DMS 273 treated with DMSO at 0.1 percent for 48 hours (cell line): Measurements from ENCODE around the gene VRK1.
"Not testable (repeated sequence)": the region's sequence is repeated elsewhere in the genome, so short reads cannot be mapped to it uniquely, and the experiment has no call there.

ENCODE experiments used
- DNase-seq: peaks from one replicate; lab custom pipeline; 2025; lab: John Stamatoyannopoulos, UW

Gene VRK1

DNA sequence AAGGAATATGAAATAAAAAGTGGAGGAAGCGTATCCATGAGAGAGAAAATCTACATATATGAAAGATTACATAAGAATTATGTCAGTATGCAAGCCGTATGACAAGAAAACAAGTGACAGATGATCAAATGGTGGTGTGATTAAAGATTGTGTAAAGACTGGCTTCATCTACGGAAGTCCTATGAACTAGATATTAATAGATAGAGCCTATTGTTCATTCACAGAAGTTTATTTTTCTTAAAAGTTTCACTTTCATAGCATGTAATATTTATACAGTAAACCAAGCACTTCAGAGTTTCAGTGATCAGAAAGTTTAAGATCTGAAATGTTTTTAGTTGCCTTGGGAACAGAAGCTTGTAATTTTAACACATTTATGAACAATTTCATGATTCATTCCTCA, 84.5 kb downstream of the VRK1 start:
- DNase-seq, result no peak

DNA sequence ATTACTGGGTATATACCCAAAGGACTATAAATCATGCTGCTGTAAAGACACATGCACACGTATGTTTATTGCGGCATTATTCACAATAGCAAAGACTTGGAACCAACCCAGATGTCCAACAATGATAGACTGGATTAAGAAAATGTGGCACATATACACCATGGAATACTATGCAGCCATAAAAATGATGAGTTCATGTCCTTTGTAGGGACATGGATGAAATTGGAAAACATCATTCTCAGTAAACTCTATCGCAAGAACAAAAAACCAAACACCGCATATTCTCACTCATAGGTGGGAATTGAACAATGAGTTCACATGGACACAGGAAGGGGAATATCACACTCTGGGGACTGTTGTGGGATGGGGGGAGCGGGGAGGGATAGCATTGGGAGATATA, 86.8 kb downstream of the VRK1 start:
- not testable (repeated sequence) for DNase-seq

DNA sequence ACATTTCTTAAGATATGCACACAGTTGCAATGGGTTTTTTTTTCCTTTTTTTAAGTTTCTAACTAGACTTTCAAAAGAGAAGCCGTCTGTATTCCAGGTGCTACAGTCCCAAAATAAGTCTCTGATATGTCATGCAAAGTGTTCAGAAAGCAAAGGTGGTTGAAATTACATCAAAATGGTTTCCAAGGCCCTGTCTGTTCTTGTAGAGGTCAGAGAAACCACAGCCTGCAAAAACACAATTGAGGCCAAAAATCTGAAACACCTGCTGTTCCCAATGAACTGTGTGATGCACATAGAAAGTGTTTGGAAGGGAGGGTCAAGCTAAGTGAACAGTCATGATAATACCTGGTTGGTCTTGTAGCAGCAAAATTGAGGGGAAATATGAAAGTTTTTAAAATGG, 91.0 kb downstream of the VRK1 start:
- no peak for DNase-seq

DNA sequence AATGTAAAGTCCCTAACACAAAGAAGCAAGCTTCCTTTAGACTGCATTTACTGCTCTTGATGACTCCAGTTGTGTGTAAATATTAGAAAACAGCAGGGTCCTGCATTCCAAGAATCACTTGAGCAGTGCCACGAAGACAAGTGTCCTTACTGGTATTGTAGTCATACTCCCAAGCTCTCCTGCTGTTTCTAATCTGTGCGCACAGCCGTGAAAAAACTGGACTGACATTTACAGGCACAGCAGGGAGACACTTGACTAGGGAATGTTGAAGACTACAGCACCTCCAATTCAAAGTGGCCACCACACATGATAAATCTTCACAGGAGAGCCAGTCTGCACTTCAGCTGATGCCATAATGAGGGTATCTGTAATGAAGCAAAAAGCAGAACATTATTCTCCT, 91.4 kb downstream of the VRK1 start:
- DNase-seq, result no peak

DNA sequence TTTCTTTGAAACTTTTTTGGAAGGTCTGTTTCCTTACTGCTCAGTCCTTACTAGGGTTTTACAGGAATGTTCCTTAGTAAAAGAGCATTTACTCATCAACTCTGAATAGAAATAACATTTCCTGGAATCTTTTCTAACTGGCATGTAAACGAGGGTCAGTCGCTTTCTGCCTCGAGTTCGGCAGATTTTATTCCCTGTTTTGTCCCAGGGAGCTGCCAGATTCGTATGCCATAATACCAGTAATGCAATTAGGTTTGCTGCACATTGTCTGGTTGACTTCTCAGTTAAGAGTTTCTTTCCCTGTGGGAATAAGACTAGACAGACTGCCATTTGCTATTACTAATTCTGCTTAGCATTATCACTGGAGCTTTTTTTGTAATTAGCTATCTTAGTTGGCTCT, 91.9 kb downstream of the VRK1 start:
- no peak for DNase-seq

DNA sequence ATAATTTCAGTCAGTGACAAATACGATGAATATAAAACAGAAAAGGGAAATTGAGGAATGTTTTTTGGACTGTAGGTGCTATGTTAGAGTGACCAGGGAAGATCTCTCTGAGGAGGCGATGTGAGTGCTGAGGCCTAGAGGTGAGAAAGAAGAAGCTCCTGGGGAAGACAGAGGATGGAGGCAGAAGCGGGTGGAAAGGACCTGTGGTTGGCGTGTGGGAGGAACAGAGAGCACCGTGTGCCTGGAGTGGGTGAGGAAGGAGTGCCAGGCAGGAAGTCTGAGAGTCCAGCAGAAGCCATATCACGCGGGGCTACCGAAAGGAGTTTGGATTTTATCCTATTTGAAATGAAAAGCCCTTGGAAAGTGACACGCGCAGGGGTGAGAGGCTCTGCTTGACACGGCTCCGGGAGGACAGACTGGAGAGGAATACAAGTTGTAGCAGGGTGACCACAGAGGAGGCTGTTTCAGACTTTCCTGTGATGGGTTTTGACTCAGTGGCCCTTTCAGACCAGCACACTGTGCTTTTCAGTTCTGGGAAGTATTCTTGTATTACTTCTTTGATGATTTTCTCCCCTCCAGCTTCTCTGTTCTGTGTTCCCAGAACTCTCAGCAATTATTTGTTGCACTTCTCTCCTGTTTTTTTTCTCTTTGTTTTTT, 96.9 kb downstream of the VRK1 start:
- DNase-seq, result no peak

DNA sequence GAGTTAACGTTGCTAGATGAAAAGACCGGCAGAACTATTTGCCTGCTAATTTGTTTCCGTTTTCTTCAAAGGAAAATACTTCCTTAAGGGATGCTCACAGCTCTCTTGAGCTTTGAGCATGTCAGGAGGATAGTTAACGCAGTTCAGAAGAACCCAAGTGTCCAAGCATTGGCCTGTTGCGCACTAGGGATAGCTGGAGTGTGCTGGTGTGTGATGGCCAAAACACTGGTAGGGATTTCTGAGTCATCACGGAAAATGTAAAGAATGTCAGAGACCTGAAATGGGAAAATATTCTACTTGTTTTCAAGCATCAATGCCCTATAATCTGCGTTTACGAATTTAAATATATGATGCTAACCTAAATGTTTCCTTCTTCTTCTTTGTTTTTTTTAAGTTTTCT, 97.8 kb downstream of the VRK1 start:
- DNase-seq, result no peak

DNA sequence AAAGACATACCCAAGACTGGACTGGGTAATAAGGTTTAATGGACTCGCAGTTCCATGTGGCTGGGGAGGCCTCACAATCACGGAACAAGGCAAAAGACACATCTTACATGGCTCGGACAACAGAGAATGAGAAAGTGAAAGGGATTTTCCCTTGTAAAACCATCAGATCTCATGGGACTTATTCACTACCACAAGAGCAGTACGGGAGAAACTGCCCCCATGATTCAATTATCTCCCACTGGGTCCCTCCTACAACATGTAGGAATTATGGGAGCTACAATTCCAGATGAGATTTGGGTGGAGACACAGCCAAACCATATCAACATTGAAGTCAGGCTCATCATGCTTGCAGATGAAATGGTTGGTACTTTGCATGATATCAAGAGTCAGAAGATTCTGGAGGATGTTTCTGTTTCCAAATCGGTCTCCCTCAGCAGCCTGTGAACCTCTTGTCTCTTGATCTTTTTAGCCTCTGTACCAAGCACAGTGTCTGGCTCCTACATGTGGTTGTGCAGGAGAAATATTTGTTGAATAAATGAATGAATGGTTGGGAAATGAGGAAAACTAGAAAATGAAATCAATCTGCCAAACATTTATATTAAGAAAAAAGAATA, 98.6 kb downstream of the VRK1 start:
- DNase-seq, result no peak

DNA sequence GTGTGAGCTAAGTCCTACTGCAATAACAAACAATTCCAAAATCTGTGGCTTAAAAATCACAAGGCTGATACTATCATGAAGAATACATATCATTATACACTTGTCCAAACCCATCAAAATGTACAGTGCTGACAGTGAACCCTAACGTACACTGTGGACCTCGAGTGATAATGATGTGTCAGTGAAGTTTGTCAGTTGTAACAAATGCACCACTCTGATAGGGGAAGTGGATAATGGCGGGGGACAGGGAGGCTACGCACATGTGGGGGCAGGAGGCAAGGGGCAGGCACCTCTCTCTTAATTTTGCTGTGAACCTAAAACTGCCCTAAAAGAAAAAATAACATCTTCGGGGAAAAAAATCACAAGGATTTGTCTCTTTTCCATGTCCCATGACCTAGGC, 100.0 kb downstream of the VRK1 start:
- no peak for DNase-seq

DNA sequence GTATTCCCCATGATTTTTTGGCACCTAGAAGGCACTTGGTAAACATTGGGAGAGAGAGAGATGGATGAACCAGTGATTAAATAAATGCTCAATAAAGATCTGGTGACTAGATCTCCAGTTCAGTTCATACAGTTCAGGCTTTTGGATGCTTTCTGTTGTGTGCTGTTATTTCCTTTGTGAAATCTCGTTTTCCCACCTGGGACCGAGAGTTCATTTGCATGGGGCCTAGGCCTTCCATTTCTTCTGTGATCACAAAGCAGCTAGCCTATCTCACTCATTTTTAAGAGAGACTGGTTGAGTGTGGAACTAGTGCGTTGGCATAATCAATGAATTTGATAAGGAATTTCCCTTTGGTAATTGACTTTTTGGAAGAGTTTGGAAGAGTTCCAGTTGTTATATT, 104.0 kb downstream of the VRK1 start:
- no peak for DNase-seq

DNA sequence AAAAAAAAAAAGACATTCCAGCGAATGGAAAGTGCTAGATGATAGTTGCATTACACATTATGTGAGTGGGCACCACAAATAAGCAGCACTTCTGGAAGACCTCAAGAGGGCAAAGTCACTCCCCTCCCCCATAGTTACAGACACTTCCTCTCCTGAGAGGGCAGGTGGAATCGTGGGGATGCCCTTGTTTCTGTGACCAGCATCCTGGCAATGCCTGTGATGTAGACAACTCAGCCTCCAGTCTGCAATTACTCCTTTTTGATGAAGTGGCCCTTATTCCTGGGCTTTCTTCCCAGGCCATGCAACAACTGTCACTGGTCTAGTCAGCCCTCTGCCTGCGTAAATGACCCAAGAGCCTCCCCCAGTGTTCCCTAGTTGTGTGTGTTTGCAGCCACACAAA, 104.8 kb downstream of the VRK1 start:
- no peak for DNase-seq

DNA sequence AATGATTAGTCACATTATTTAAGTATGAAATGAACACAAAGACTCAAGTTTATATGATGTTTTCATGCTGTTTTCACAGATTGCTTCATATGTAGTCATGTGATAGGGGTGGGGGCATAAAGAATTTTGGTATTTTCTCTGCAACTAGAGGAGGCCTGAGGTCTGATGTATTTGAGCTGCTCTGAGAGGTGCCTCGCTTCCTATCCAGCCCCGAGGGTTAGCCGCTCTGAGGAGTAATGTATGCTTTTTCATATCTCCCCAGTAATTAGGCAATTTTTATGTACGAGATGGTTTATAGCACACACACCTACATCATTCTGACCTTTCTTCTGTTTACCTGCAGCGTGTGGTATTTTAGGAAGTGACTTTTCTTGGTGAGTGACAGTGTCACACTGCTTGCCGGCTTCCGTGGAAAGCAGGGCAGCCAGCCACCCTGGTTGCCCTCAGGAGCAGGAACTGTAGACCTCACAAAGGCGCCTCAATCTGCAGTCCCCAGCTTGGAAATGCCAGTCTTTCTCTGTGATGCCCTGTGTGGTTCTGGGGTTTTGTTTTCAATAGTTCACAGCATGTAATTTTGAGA, 106.4 kb downstream of the VRK1 start:
- no peak for DNase-seq

DNA sequence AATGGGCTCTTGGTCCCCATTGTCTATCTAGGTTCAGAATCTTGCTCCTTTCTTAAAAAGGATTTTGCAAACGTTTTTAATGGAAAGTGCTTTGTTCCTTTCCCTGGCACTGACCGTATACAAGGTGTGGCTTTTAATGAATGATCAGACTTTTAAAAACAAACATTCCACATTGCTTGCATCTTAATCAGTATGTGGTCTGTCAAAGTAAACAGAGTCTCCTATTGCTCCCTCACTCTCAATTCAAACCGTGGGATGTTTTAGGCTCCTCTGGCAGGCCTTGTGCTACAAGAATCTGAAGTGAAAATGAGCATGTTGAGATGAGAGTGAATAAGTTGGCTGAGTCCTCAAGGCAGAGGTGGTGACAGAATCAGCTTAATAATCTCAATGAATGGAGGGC, 107.0 kb downstream of the VRK1 start:
- no peak for DNase-seq

DNA sequence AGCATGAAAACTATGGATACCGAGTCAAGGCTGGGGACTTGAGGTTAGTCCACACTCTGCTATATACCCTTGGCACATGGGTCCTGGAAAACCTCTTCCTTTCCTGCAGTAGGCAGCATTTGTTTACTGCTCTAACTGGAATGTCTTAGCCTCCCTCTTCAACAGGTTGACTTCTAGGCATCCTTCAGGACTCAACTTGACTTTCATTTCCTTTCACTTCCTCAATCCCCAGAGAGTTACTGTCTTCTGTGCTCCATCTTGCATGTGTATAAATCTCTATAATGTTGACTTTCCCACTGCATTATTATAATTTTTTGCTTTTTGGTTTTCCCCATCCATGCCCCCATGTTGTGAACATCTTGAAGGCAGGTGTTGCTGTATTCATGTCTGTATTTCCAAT, 107.9 kb downstream of the VRK1 start:
- no peak for DNase-seq

DNA sequence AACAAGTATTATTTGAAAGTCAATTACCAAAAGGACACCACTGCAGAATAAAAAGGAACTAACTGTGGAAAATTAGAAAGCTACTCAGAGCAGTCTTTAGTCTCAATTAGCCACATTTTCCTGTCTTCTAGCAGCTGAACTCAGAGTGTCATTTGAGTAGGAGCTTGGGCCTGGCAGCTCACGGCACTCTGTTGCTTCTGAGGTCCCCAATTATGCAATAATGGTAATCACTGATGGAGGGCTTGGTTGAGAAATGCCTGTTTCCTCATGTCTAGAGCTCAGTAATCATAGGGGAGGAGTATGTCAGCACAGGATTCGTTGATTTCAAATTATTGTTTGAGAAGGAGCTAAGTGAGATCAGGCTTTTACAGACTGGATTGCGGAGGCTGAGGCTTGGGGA, 108.6 kb downstream of the VRK1 start:
- no peak for DNase-seq

DNA sequence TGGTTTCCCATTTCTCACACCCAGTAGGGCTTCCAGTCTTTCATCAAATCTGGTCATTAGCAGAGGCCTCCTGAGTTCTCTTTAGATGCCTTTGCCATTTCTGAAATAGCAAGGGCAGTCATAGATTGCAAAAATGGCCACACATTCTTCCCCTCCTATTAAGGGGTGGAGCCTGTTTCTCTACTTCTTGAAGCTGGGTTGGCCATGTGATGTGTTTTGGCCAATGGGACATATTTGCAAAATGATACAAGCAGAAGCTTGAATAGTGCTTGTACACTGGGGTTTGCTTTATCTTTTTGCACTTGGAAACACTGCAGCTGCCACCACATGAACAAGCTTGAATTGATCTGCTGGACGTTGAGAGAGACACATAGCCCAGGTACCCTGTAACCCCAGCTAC, 109.3 kb downstream of the VRK1 start:
- no peak for DNase-seq

DNA sequence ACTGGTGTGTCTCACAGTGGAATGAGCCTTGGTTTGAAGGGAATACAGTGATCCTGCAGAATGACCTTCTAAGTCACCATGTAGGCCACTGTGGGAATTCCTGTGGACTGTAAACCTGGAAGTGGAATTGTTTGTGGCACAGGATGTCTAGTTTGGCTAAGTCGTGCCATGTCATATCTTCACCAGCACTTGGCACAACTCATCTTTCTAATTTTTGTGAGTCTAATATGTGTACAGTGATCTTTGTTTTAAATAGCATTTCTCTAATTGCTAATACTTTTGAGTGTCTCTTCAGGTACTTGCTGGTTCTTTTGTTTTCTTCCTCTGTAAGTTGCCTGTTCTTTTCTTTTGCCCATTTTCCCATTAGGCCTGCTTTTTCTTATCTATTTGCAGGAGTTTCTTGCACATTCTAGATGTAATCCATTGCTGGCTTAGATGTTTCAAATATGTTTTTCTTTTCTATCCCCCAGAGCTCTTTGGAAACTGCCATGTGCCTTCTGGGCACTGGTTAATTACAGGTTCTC, 112.7 kb downstream of the VRK1 start:
- DNase-seq, result no peak

DNA sequence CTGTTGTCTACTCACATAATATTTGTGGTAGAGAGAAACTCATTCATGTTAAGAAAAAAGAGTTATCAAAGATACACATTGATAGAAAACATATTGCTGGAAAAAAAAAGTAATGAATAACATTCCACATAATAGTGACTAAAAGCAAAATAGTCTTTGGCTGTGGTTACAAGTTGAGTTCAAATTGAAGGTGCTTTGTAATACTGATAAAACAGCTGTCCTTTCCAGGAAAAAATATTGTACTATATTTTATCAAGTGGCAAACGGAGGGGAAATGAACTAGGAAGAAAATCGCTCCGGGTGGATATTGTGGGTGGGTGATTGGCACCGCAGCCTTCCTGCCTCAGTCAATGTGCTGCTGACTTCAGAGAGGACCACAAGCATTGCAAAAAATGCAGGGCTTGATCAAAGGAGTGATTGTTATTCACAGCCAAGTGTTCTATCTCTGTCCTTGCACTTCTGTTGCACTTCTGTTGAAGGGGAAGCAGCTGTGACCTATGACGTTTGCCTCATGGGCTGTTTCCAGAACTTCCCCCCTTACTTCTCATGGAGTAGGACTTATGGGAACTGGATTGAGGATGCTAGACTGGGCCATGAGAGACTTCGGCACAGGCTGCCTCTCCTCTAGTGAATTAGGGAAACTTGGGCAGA, 114.4 kb downstream of the VRK1 start:
- DNase-seq, result no peak

DNA sequence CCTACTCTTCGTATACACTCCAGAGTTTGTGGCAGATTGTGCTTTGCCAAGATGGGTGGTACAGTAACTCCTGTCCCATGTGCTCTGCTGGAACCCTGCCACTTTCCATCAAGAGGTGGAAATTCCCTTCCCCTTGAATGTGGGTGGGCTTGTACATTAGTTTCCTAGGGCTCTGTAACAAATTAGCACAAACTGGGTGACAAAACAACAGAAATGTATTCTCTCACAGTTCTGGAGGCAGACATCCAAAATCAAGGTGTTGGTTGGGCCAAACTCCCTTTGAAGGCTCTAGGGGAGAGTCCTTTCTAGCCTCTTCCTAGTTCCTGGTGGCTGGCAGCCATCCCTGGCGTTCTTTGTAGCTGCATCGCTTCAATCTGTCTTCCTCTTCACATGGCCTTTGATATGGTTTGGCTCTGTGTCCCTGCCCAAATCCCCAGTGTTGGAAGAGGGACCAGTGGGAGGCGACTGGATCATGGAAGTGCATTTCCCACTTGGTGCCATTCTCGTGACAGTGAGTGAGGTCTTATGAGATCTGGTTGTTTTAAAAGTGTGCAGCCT, 117.5 kb downstream of the VRK1 start:
- peak; percentile 12 for DNase-seq

DNA sequence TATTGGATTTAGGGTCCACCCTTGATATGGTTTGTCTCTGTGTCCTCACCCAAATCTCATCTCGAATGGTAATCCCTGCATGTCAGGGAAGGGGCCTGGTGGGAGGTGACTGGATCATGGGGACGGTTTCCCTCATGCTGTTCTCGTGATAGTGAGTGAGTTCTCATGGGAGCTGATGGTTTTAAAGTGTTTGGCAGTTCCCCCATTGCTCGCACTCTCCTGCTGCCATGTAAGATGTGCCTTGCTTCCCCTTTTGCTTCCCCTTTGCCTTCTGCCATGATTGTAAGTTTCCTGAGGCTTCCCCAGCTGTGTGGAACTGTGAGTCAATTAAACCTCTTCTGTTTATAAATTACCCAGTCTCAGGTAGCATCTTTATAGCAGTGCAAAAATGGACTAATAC, 118.3 kb downstream of the VRK1 start:
- no peak for DNase-seq

DNA sequence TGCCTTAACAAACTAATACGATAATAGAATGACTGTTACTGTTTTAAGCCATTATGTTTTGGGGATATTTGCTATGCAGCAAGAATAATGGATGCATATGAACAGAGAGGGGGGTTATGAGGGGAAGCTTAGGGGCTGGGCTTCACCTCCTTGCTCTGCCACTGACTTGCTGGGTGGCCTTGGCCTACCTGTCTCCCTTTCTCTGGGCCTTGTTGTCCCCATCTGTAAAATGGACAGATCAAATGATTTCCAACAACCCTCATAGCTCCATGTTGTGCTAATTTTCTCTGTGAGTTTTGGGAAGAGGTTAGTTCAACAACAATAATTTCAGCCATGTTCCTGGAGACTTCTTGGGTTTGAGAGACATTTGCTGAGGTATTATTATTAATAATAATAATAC, 119.6 kb downstream of the VRK1 start:
- DNase-seq, result no peak

DNA sequence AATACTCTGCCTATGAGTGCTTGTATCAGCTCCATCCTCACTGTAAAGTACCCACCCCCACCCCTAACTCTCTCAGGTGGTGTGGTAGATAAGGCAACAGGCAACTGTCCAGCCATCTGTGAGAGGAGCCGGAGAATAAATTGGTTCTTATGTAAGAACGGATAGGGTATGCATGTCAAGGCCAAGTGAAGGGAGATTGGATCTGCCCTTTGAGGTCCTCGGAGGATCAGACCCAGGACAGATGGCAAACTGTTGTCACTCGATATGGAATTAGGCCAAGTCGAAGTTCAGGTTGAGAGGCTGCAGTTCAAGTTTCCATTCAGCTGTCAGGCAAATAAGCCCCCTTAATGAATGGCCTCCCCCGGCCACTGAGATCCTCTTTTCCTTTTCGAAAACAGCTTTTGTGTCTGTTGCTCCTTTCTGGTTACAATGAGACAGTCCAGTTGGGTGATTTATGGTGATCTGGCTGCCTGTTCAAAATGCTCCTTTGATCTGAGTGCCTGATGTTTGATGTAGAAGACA, 120.3 kb downstream of the VRK1 start:
- DNase-seq, result peak; percentile 83

DNA sequence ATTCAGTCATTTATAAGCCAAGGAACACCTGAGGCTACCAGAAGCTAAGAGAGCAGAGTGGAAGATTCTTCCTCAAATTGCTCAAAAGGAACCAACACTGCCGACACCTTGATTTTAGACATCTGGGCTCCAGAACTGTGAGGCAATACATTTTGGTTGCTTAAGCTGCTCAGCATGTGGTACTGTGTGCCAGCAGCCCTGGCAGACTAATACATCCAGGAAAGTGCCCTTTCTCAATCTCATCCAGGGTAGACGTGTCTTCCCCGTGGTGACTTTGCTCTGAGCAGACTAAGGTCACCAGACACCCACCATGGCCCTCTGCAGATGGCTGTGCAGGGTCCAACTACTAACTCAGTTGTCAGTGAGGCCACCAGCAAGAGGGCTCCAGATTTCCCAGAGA, 122.8 kb downstream of the VRK1 start:
- DNase-seq, result no peak
